HepG2 (cell line): Measurements from ENCODE around the gene VWCE. TPM values are rescaled to one million over a fixed set of nuclear protein-coding genes. Genes with fewer than 3 reads are reported as not detected.

Experiments
- FOSL2 ChIP-seq: sonication (generic); formaldehyde crosslinking; IDR thresholded peaks from 2 replicates; pipeline ENCODE4 v1.4.0; 2020; ENCODE audit warnings: missing genetic modification reagents
- KLF11 ChIP-seq: IDR thresholded peaks from 2 replicates; pipeline ENCODE4 v1.6.1; 2016; ENCODE audit warnings: missing compliant biosample characterization
- NFKB2 ChIP-seq: sonication (generic); formaldehyde crosslinking; IDR thresholded peaks from 2 replicates; pipeline ENCODE4 v1.4.0; 2020; ENCODE audit warnings: missing genetic modification reagents, borderline replicate concordance
- SRSF1 ChIP-seq: fragments of 200-400 bp; formaldehyde crosslinking; optimal IDR thresholded peaks from 2 replicates; pipeline ENCODE3; 2017; ENCODE audit warnings: mild to moderate bottlenecking, low read depth, low read length, moderate library complexity
- ZBTB4 ChIP-seq: sonication (generic); formaldehyde crosslinking; IDR thresholded peaks from 2 replicates; pipeline ENCODE4 v1.4.0; 2020; ENCODE audit warnings: missing genetic modification reagents, mild to moderate bottlenecking, borderline replicate concordance
- ZFP36 ChIP-seq: fragments of 150-350 bp; IDR thresholded peaks from 2 replicates; pipeline ENCODE4 v1.6.1; 2018; ENCODE audit warnings: borderline replicate concordance, low read length, low read depth; ENCODE audit not compliant: partially characterized antibody
- ZGPAT ChIP-seq: IDR thresholded peaks from 2 replicates; pipeline ENCODE4 v1.6.1; 2016; ENCODE audit warnings: mild to moderate bottlenecking
- ZNF124 ChIP-seq: sonication (generic); formaldehyde crosslinking; IDR thresholded peaks from 2 replicates; pipeline ENCODE4 v1.4.0; 2020; ENCODE audit warnings: missing genetic modification reagents
- ZNF275 ChIP-seq: sonication (generic); formaldehyde crosslinking; IDR thresholded peaks from 2 replicates; pipeline ENCODE4 v1.8.0; 2022; ENCODE audit warnings: missing genetic modification reagents, mild to moderate bottlenecking, inconsistent platforms, borderline replicate concordance
- ZNF383 ChIP-seq: sonication (generic); formaldehyde crosslinking; IDR thresholded peaks from 2 replicates; pipeline ENCODE4 v1.4.0; 2020; ENCODE audit warnings: missing genetic modification reagents, mild to moderate bottlenecking, borderline replicate concordance
- ZNF441 ChIP-seq: sonication (generic); formaldehyde crosslinking; IDR thresholded peaks from 2 replicates; pipeline ENCODE4 v1.7.0; 2021; ENCODE audit warnings: missing genetic modification reagents, borderline replicate concordance
- ZNF580 ChIP-seq: IDR thresholded peaks from 2 replicates; pipeline ENCODE4 v1.6.1; 2016; ENCODE audit warnings: low read depth, borderline replicate concordance
- ZNF598 ChIP-seq: sonication (generic); formaldehyde crosslinking; IDR thresholded peaks from 2 replicates; pipeline ENCODE4 v1.5.1; 2020; ENCODE audit warnings: mild to moderate bottlenecking, missing genetic modification reagents, borderline replicate concordance
- ZNF720 ChIP-seq: sonication (generic); formaldehyde crosslinking; IDR thresholded peaks from 2 replicates; pipeline ENCODE4 v1.4.0; 2020; ENCODE audit warnings: missing genetic modification reagents
- ZNF740 ChIP-seq: sonication (generic); formaldehyde crosslinking; IDR thresholded peaks from 2 replicates; pipeline ENCODE4 v1.4.0; 2020; ENCODE audit warnings: missing genetic modification reagents
- ZNF782 ChIP-seq: sonication (generic); formaldehyde crosslinking; IDR thresholded peaks from 2 replicates; pipeline ENCODE4 v1.4.0; 2020; ENCODE audit warnings: missing genetic modification reagents, mild to moderate bottlenecking, borderline replicate concordance
- polyA plus RNA-seq, 8 experiments: library from polyadenylated mRNA; depleted of rRNA in 3 of 8; stranded (reverse) in 7 of 8; unstranded in 1 of 8; fragments of >200 nt; fragmentation: Illumina TruSeq in 4 of 8; extraction: Trizol in 4 of 8; gene quantifications; 2 replicates each; pipeline versions ENCODE4 v1.2.1 to v1.2.3, GENCODE V29; 2011 to 2016; ENCODE audit warnings: low read depth in 4 of 8, missing spikeins in 1 of 8, mixed read lengths in 1 of 8; ENCODE audit not compliant: insufficient read depth in 1 of 8
- total RNA-seq, 5 experiments: library from RNA; depleted of rRNA; stranded (reverse); fragments of >200 nt; fragmentation: Illumina TruSeq; extraction: Trizol; gene quantifications; 2 replicates each; pipeline ENCODE4 v1.2.3, GENCODE V29; 2016; ENCODE audit warnings: low read depth in 1 of 5

VWCE gene
- total and polyA plus RNA-seq, 2 of the 13 experiments (the other 11 are each of a cell fraction or from before 2014, with no cell fraction given): 27.6 to 58.3 TPM

- TF ChIP-seq ZFP36: no peak
- TF ChIP-seq ZNF720 (CRISPR knock-in tag): no peak
- no peak for TF ChIP-seq ZNF598
- TF ChIP-seq ZGPAT: peak; percentile 62; the same call in 1 of the 2 replicates
- TF ChIP-seq ZBTB4 (CRISPR knock-in tag): no peak; the same call in 1 of the 2 replicates
- TF ChIP-seq KLF11: no peak
- TF ChIP-seq ZNF124: no peak; the same call in 1 of the 2 replicates
- peak; percentile 12; the same call in 1 of the 2 replicates for TF ChIP-seq ZNF275
- TF ChIP-seq ZNF441 (CRISPR knock-in tag): peak; percentile 49; the same call in 1 of the 2 replicates
- TF ChIP-seq SRSF1: peak; percentile 95
- TF ChIP-seq ZNF580 (CRISPR knock-in tag): peak; percentile 55; the same call in 1 of the 2 replicates
- peak; percentile 60; the same call in 1 of the 2 replicates for TF ChIP-seq ZNF740
- peak; percentile 15 for TF ChIP-seq FOSL2
- TF ChIP-seq NFKB2 (CRISPR knock-in tag): peak; percentile 21; the same call in 1 of the 2 replicates
- TF ChIP-seq ZNF383 (CRISPR knock-in tag): no peak
- TF ChIP-seq ZNF782 (CRISPR knock-in tag): no peak
Observed at GRCh38 chr11:61294717-61295595, at the start of gene VWCE (continued).
